IPS DF 6.9 (cell line): ENCODE data around the gene GSK3A.
A peak's percentile ranks its signal among the peaks of the same experiment; 100 is the strongest.

ENCODE experiments used
- DNase-seq: peaks from one replicate; pipeline ENCODE4 v3.0.0-alpha.2; 2013; ENCODE audit warnings: low read depth, low spot score
- H3K27ac ChIP-seq: one replicate; pipeline ENCODE4 v1.5.1; 2013; ENCODE audit warnings: low read length, control low read depth
- H3K27me3 ChIP-seq: 2 replicates; pipeline ENCODE4 v1.6.1; 2013; ENCODE audit warnings: mild to moderate bottlenecking, low read length; ENCODE audit not compliant: control insufficient read depth, insufficient read depth
- H3K36me3 ChIP-seq: 2 replicates; pipeline ENCODE4 v1.6.1; 2013; ENCODE audit warnings: low read length; ENCODE audit not compliant: control insufficient read depth, insufficient read depth
- H3K4me1 ChIP-seq: 2 replicates; pipeline ENCODE4 v1.6.1; 2013; ENCODE audit warnings: low read length; ENCODE audit not compliant: control insufficient read depth, insufficient read depth
- H3K4me3 ChIP-seq: 2 replicates; pipeline ENCODE4 v1.5.1; 2013; ENCODE audit warnings: mild to moderate bottlenecking, low read length
- H3K9me3 ChIP-seq: 2 replicates; pipeline ENCODE4 v1.6.1; 2013; ENCODE audit warnings: low read length, inconsistent platforms; ENCODE audit not compliant: control insufficient read depth, insufficient read depth
- WGBS: extraction: QIAGEN DNeasy Blood & Tissue Kit; methylation state at CpG from one replicate; pipeline ENCODE4 v1.1.7; 2013; ENCODE audit warnings: mixed read lengths, missing lambda C conversion rate; ENCODE audit not compliant: insufficient read length, insufficient coverage; 5-methylcytosine and 5-hydroxymethylcytosine counted together

The GSK3A gene

DNA sequence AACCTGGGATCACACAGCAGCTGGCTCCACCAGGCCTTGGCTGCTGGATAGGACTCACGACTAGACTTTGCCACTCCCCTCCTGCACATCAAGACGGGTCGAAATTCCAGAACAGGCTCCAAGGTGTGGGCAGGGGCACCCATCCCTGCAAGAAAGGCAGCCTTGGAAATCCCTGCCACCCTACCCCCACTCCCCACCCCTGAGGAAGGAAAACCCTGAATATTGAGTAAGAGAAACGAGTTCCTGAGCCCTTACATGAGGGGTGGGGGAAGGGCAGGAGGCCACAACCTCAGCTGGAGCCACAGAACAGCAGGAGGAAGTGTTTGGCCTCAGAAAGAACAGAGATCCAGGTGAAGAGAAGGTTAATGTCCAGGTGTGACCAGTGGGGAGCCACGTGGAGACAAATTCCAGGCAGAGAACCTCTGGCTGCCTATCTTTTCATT lies 45.0 kb downstream of the GSK3A start:
- H3K4me1 ChIP-seq: peaks cover 4% of the 10 kb centered on the region
- no CpG with 5 or more reads among the region's 5 CpGs for WGBS
- H3K36me3 ChIP-seq: peaks cover 21% of the 10 kb centered on the region
- peak overlapping the region; percentile 37 for H3K27ac ChIP-seq
- H3K4me3 ChIP-seq: no peak overlapping the region
- H3K9me3 ChIP-seq: no peaks in the 10 kb centered on the region
- no peak for DNase-seq
- H3K27me3 ChIP-seq: no peaks in the 10 kb centered on the region

DNA sequence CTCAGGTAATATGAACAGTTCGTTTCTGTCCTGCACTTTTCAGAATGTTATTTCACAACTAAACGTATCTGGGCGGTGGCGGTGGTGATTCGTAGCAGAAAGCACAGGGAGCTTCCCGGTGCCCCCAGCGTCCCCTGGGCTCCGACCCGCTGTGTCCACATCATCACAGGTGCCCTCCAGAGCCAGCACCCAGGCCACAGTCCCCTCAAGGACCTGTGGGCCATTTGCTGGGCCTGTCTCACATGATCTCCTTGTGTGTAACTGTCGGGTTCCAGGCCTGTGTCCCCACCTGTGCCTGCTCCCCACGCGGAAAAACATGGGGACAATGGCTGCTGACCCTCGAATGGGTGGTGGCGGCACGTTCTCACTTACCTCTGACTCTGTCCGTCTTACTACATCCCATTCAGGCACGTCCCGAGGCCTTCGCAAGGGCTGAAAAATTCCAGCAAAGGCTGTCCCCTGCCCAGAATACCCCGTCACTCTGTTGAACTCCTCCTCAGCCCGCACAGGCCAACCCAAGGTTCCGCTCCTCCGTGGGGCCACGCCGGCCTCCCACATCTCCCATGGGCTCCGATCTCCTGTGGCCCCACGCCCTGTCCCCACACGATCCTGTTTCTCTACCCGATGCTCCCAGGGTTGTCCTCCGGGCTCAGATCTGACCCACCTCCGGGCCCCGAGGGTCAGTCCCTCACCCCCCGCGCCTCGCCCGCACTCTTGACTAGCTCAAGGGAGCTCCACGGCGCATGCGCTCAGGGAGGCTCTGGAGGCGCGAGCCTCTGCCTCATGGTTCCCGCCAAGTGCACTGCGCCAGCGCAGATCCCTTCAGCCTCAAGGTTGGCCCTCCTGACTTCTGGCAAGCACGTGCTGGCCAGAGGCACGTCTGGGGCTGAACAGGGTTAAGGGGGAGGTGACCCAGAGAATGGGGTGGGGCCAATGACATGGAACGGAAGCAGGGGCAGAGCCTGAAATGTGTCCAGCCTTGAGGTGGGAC lies 46.1 kb downstream of the GSK3A start:
- Histone ChIP-seq H3K27me3 (no peaks in the 10 kb centered on the region), H3K36me3 (peaks cover 17% of the 10 kb centered on the region), H3K4me1 (peaks cover 4% of the 10 kb centered on the region), H3K27ac (no peak overlapping the region), H3K4me3 (no peak overlapping the region), H3K9me3 (no peaks in the 10 kb centered on the region)
- WGBS: no CpG with 5 or more reads among the region's 47 CpGs
- no peak for DNase-seq

DNA sequence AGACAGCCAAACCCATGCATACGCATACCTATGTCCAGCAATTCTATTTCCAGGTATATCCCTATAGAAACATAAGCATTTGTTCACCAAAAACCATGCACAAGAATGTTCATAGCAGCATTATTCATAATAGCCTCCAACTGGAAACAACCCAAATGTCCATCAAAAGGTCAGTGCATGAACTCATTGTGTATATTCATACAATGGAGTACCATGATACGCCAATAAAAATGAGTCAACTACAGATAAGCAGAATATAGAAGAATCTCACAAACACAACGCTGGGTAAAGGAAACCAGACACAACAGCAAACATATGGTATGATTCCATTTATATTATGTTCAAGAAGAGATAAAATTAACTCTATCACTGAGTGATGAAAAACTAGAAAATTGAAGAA lies 48.7 kb downstream of the GSK3A start:
- Histone ChIP-seq H3K27ac (no peak overlapping the region), H3K4me1 (peaks cover 4% of the 10 kb centered on the region; the same call in 1 of the 2 replicates), H3K4me3 (no peak overlapping the region), H3K9me3 (no peaks in the 10 kb centered on the region), H3K27me3 (no peaks in the 10 kb centered on the region), H3K36me3 (peaks cover 2% of the 10 kb centered on the region; the same call in 1 of the 2 replicates)
- no peak for DNase-seq
- WGBS: no CpG with 5 or more reads among the region's 3 CpGs

DNA sequence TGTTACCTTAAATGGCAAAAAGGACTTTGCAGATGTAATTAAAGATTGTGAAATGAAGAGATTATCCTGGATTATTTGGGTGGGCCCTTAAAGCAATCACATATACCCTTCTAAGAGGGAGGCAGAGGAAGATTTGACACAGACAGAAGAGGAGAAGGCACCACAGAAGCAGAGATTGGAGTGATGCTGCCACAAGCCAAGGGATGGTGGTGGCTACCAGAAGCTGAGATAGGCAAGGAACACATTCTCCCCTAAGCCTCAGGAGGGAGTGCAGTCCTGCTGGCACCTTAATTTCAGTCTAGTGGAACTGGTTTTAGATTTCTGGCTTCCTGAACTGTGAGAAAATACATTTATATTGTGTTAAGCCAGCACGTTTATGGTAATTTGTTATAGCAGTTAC lies 49.1 kb downstream of the GSK3A start:
- H3K36me3 ChIP-seq: no peaks in the 10 kb centered on the region; the same call in 1 of the 2 replicates
- H3K4me1 ChIP-seq: peaks cover 4% of the 10 kb centered on the region; the same call in 1 of the 2 replicates
- H3K27me3 ChIP-seq: no peaks in the 10 kb centered on the region
- H3K27ac ChIP-seq: no peak overlapping the region
- no peak for DNase-seq
- no CpG with 5 or more reads among the region's 1 CpG for WGBS
- no peaks in the 10 kb centered on the region for H3K9me3 ChIP-seq
- H3K4me3 ChIP-seq: no peak overlapping the region

DNA sequence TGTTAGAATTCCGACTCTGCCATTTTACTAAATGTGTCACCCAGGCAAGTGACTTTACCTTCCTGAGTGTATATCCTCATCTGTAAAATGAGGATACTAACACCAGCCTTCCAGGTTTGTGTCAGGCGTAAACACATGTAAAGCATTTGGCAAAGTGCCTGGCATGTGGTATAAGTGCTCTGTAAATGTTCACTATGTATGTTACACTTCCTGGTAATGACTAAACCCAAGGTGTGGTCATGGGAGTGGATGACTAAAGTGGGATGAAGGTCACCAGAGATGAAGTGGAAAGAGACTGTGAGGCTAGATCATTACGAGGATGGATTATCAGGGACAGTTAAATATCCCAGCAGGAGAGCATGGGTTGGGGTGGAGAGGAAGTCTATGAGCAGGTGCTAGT lies 50.5 kb downstream of the GSK3A start:
- Histone ChIP-seq H3K9me3 (no peaks in the 10 kb centered on the region), H3K27me3 (no peaks in the 10 kb centered on the region), H3K36me3 (no peaks in the 10 kb centered on the region), H3K4me3 (no peak overlapping the region), H3K4me1 (no peaks in the 10 kb centered on the region), H3K27ac (no peak overlapping the region)
- no CpG with 5 or more reads among the region's 3 CpGs for WGBS
- no peak for DNase-seq

DNA sequence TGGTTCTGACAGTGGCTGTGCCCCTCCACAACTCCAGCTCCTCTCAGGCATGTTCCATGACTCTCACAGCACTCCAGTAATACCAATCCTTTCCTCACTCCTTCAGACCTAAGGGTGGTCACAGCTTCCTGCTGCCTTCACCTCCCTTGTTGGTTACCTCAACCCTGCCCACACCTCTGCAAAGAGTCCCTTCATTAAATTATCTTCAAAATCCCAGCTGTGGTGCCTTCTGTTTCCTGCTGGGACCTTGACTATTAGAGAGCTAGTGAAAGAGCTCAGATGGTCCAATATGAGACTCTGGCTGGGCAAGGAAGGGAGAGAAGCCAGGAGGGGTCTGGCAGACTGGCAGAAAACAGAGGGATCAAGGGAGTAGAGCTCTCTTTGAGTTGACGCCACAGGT lies 51.1 kb downstream of the GSK3A start:
- no peaks in the 10 kb centered on the region for H3K36me3 ChIP-seq
- no CpG with 5 or more reads among the region's 1 CpG for WGBS
- no peak overlapping the region for H3K27ac ChIP-seq
- H3K27me3 ChIP-seq: no peaks in the 10 kb centered on the region
- no peak overlapping the region for H3K4me3 ChIP-seq
- no peaks in the 10 kb centered on the region for H3K9me3 ChIP-seq
- DNase-seq: no peak
- H3K4me1 ChIP-seq: no peaks in the 10 kb centered on the region

DNA sequence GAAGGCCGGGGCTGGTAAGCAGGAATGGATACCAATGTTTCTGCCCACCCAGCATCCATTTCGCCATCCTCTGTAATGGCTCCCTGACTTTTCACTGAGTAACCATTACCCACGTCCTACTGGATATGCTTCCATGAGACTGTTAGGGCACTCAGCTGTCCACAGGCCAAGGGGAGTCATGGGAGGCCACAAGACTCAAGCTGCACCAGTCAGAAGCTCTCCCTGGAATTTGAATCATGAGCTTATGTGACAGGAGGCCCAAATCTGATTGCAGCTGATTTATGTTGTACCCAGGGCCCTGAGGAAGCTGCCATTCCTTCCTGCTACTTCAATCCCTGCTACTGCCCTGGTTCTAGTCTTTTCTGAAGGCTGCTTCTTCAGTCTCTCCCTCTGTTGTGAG lies 53.3 kb downstream of the GSK3A start:
- Histone ChIP-seq H3K4me3 (no peak overlapping the region), H3K36me3 (no peaks in the 10 kb centered on the region), H3K27me3 (no peaks in the 10 kb centered on the region), H3K27ac (no peak overlapping the region), H3K4me1 (no peaks in the 10 kb centered on the region), H3K9me3 (no peaks in the 10 kb centered on the region)
- DNase-seq: no peak
- WGBS: no CpG with 5 or more reads among the region's 3 CpGs

DNA sequence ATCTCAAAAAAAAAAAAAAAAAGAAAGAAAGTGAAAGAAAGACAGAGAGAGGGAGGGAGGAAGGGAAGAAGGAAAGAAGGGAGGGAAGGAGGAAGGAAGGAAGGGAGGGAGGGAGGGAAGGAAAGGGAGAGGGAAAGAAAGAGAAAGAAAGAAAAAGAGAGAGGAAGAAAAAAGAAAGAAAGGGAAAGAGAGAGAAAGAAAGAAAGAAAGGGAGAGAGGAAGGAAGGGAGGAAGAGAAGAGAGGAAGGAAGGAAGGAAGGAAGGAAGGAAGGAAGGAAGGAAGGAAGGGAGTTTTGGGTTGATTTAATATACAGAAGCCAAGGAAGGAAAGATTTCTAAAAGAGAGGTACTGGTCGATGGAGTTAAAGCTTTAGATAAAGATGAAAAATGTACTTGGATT lies 53.7 kb downstream of the GSK3A start:
- H3K27ac ChIP-seq: no peak overlapping the region
- no peaks in the 10 kb centered on the region for H3K4me1 ChIP-seq
- H3K4me3 ChIP-seq: no peak overlapping the region
- no peaks in the 10 kb centered on the region for H3K36me3 ChIP-seq
- no peaks in the 10 kb centered on the region for H3K9me3 ChIP-seq
- H3K27me3 ChIP-seq: no peaks in the 10 kb centered on the region
- 100% methylated on average over 1 of the region's 1 CpG for WGBS
- DNase-seq: no peak

DNA sequence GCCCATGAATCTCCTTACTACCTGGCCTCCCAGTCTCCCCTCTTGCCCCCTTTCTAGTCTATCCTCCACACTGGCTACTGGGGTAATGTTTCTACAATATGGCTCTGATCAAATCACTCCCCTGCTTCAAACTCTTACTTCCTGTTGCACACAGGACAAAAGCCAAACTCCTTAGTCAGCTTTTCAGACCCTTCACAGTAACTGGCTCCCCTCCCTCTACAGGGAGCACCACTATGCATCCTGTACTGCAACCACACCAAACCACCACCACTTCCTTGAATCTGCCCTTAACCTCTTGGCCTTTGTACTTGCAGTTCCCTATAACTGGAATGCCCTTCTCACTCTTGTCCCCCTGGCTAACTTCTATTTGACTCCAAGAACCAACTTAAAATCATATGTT lies 57.1 kb downstream of the GSK3A start:
- Histone ChIP-seq H3K36me3 (no peaks in the 10 kb centered on the region), H3K27ac (no peak overlapping the region)
- no peak for DNase-seq

DNA sequence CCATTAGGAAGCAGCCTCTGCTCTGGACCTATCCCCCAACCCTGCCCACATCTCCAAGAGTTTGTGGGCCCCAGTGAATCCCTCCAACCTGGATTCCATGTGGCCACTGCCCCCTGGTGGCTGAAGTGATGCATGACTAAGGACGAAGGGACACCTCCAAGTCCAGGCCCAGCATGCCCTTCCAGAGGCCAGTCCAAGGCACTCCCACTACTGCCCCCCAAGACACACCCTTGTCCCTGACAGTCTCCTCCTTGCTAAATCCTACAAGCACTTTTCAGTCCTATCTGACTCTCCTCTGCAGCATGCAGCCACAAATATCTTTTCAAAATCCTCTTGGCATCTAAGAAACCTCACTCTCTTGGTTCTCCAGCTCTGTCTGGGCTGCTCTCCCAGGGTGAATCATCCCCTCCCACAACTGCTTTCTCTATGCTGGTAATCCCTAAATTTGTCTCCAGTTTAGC lies 58.0 kb downstream of the GSK3A start:
- H3K9me3 ChIP-seq: no peaks in the 10 kb centered on the region
- no peaks in the 10 kb centered on the region; the same call in 1 of the 2 replicates for H3K27me3 ChIP-seq
- no peak overlapping the region for H3K27ac ChIP-seq
- peak; percentile 87 for DNase-seq
- WGBS: no CpG with 5 or more reads among the region's 1 CpG
- H3K4me3 ChIP-seq: no peak overlapping the region
- no peaks in the 10 kb centered on the region for H3K4me1 ChIP-seq
- no peaks in the 10 kb centered on the region for H3K36me3 ChIP-seq

More for the DNA sequence above, 57.1 kb downstream of the GSK3A start:
- Histone ChIP-seq H3K4me1 (no peaks in the 10 kb centered on the region), H3K4me3 (no peak overlapping the region), H3K9me3 (no peaks in the 10 kb centered on the region), H3K27me3 (no peaks in the 10 kb centered on the region)
